ENCODE results near the gene SLC5A6. TPM values are rescaled to one million over a fixed set of nuclear protein-coding genes. Genes with fewer than 3 reads are reported as not detected.

Gene SLC5A6
- polyA plus RNA-seq, 1 donor (not counting 4 experiments of a cell fraction or from before 2014, with no cell fraction given), result 60.4 TPM

DNA sequence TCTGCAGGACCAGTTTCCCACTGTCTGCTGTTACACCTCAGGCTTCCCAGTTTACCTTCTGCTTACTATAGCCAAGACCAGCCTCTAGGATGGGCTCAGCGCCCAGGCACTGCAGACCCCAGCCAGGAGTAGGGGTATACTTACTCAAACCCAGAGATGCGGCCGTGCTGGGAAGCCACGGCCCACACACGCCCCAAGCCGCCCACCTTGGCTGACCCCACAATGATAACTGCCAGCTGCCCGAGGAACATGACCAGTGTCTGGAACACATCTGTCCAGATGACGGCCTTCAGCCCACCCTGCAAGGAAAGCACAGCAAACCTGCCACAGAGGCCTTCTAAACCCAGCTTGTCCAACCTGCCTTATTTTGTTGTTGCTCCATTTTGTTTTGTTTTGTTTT lies 6.9 kb downstream of the SLC5A6 start:
- dilution Hi-C loops (cut with MboI; ENCODE audit: extremely low pct_ligation_motif_present, low sequenced_read_pairs), result no loop called here
- H3K9me1 ChIP-seq (ENCODE audit: control insufficient read depth, extremely low read depth, insufficient read depth, low read length), result no peaks in the 10 kb centered on the region
- H2AFZ ChIP-seq (ENCODE audit: control insufficient read depth, low read length), result no peak overlapping the region
- H3K9ac ChIP-seq (ENCODE audit: control insufficient read depth, extremely low read depth, insufficient read depth, low read length), result no peak overlapping the region
- peaks cover 4% of the 10 kb centered on the region for H3K4me1 ChIP-seq (ENCODE audit: control insufficient read depth, extremely low read depth, insufficient read depth, low read length)
- no peaks in the 10 kb centered on the region for H4K20me1 ChIP-seq (ENCODE audit: control insufficient read depth, extremely low read depth, insufficient read depth, low read length)
- DNase-seq (ENCODE audit: low read depth, low spot score), result no peak
- H3K79me2 ChIP-seq (ENCODE audit: control insufficient read depth, insufficient read depth, low read length), result no peaks in the 10 kb centered on the region
- TF ChIP-seq, protein P1, sequence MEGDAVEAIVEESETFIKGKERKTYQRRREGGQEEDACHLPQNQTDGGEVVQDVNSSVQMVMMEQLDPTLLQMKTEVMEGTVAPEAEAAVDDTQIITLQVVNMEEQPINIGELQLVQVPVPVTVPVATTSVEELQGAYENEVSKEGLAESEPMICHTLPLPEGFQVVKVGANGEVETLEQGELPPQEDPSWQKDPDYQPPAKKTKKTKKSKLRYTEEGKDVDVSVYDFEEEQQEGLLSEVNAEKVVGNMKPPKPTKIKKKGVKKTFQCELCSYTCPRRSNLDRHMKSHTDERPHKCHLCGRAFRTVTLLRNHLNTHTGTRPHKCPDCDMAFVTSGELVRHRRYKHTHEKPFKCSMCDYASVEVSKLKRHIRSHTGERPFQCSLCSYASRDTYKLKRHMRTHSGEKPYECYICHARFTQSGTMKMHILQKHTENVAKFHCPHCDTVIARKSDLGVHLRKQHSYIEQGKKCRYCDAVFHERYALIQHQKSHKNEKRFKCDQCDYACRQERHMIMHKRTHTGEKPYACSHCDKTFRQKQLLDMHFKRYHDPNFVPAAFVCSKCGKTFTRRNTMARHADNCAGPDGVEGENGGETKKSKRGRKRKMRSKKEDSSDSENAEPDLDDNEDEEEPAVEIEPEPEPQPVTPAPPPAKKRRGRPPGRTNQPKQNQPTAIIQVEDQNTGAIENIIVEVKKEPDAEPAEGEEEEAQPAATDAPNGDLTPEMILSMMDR (optimal IDR thresholded peaks at IDR 0.05 in 1 of 3, IDR thresholded peaks at IDR 0.05 in 1 of 3, conservative IDR thresholded peaks at IDR 0.05 in 1 of 3; ENCODE audit: extremely low read depth in 1 of 3, insufficient read depth in 2 of 3, low read length in 3 of 3), result no peak
- TF ChIP-seq EZH2 (IDR thresholded peaks at IDR 0.05; ENCODE audit: low read length), result no peak
- FAIRE-seq, result no peak
- peaks cover 38 to 58% of the 10 kb centered on the region in 2 experiments for H3K36me3 ChIP-seq (ENCODE audit: control insufficient read depth in 2 of 2, extremely low read depth in 1 of 2, insufficient read depth in 2 of 2, low read length in 2 of 2)
- H3K27ac ChIP-seq (ENCODE audit: control insufficient read depth, insufficient read depth, low read length), result no peak overlapping the region
- H3K4me2 ChIP-seq (ENCODE audit: control insufficient read depth, extremely low read depth, insufficient read depth, low read depth, low read length), result no peak overlapping the region
- H3K9me3 ChIP-seq (ENCODE audit: control insufficient read depth, low read depth, low read length), result no peaks in the 10 kb centered on the region
- no peaks in the 10 kb centered on the region for H3K27me3 ChIP-seq (ENCODE audit: control insufficient read depth, extremely low read depth, insufficient read depth, low read length)
- H3K4me3 ChIP-seq (ENCODE audit: control insufficient read depth in 2 of 3, extremely low read depth in 1 of 3, insufficient read depth in 2 of 3, low read depth in 1 of 3, low read length in 3 of 3), result no peak overlapping the region

DNA sequence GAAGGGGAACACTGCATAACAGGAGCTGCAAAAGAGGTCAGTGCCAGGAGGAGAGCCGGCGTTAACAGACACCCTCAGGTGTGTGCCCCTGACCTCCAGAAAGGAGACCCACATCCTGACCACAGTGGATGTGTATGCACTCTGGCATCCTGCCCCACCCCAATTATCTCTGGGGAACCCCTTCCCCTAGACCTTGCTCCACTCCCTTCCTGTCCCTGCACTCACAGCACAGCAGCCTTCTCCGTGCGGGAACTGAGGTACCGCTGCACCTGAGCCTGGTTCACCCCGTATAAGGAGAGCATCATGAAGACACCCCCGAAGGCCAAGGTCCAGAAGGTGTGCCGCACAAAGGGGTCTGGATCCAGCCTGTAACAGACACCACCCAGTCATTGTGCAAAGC lies 7.5 kb downstream of the SLC5A6 start:
- H3K4me3 ChIP-seq (ENCODE audit: control insufficient read depth in 2 of 3, extremely low read depth in 1 of 3, insufficient read depth in 2 of 3, low read depth in 1 of 3, low read length in 3 of 3), result no peak overlapping the region
- dilution Hi-C loops (cut with MboI; ENCODE audit: extremely low pct_ligation_motif_present, low sequenced_read_pairs), result no loop called here
- peaks cover 40 to 61% of the 10 kb centered on the region in 2 experiments for H3K36me3 ChIP-seq (ENCODE audit: control insufficient read depth in 2 of 2, extremely low read depth in 1 of 2, insufficient read depth in 2 of 2, low read length in 2 of 2)
- FAIRE-seq (no peak), DNase-seq (ENCODE audit: low read depth, low spot score) (no peak)
- H3K4me2 ChIP-seq (ENCODE audit: control insufficient read depth, extremely low read depth, insufficient read depth, low read depth, low read length), result no peak overlapping the region
- H4K20me1 ChIP-seq (ENCODE audit: control insufficient read depth, extremely low read depth, insufficient read depth, low read length), result no peaks in the 10 kb centered on the region
- H3K9me1 ChIP-seq (ENCODE audit: control insufficient read depth, extremely low read depth, insufficient read depth, low read length), result no peaks in the 10 kb centered on the region
- peaks cover 3% of the 10 kb centered on the region for H3K4me1 ChIP-seq (ENCODE audit: control insufficient read depth, extremely low read depth, insufficient read depth, low read length)
- H3K9ac ChIP-seq (ENCODE audit: control insufficient read depth, extremely low read depth, insufficient read depth, low read length), result no peak overlapping the region
- H3K79me2 ChIP-seq (ENCODE audit: control insufficient read depth, insufficient read depth, low read length), result no peaks in the 10 kb centered on the region
- H2AFZ ChIP-seq (ENCODE audit: control insufficient read depth, low read length), result no peak overlapping the region
- H3K9me3 ChIP-seq (ENCODE audit: control insufficient read depth, low read depth, low read length), result no peaks in the 10 kb centered on the region
- TF ChIP-seq, protein P1 (optimal IDR thresholded peaks at IDR 0.05 in 1 of 3, IDR thresholded peaks at IDR 0.05 in 1 of 3, conservative IDR thresholded peaks at IDR 0.05 in 1 of 3; ENCODE audit: extremely low read depth in 1 of 3, insufficient read depth in 2 of 3, low read length in 3 of 3), result no peak
- TF ChIP-seq EZH2 (IDR thresholded peaks at IDR 0.05; ENCODE audit: low read length), result no peak
- no peak overlapping the region for H3K27ac ChIP-seq (ENCODE audit: control insufficient read depth, insufficient read depth, low read length)
- H3K27me3 ChIP-seq (ENCODE audit: control insufficient read depth, extremely low read depth, insufficient read depth, low read length), result no peaks in the 10 kb centered on the region

Data from keratinocyte (primary cell).